ENCODE measurements around the gene NFIX. TPM values are rescaled to one million over a fixed set of nuclear protein-coding genes. Genes with fewer than 3 reads are reported as not detected.

The NFIX gene
- total and polyA plus RNA-seq, 2 experiments from 2014 or later, result 0.06 to 0.14 TPM

DNA sequence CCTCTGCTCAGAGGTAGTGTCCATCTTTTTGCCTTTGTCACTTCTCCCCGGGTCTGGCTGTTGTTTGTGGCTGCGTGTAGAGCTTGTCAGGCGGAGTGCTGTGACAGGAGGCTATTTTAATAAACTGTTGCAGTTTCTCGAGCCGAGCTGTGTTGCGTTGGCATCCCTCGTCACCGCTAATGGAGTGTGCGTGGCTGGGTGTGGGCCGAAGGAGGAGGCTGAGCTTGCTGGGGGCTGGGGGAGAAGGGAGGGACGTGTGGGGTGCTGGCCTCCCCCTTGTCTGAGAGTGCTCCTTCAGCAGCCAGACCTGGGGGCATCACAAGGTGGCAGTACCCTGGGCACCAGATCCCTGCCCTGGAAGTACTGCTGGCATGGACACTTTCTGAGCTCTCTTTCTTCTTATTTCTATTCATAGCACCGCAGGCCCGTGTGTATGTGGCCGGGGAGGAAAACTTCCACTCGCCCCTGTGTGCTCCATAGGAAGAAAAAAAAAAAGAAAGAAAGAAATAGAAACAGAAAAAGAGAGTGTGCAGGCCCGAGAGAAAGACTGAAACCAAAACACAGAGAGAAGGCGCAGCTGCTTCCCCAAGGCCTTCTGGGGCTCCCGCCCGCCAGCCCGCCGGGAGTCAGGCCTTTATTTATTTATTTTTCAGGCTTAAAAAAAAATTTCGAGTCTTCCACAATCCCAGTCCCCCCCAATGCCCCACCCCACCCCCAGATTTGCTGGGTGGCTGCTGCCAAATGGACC lies 27.0 kb downstream of the NFIX start:
- TF ChIP-seq JUNB (IDR thresholded peaks at IDR 0.05; ENCODE audit: unreplicated experiment), result no peak
- TF ChIP-seq EZH2 (IDR thresholded peaks at IDR 0.05; ENCODE audit: low read depth, unreplicated experiment), result peak; percentile 73
- TF ChIP-seq, protein P1, sequence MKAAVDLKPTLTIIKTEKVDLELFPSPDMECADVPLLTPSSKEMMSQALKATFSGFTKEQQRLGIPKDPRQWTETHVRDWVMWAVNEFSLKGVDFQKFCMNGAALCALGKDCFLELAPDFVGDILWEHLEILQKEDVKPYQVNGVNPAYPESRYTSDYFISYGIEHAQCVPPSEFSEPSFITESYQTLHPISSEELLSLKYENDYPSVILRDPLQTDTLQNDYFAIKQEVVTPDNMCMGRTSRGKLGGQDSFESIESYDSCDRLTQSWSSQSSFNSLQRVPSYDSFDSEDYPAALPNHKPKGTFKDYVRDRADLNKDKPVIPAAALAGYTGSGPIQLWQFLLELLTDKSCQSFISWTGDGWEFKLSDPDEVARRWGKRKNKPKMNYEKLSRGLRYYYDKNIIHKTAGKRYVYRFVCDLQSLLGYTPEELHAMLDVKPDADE (IDR thresholded peaks at IDR 0.05), result no peak
- H3K4me3 ChIP-seq, result peak overlapping the region; percentile 51
- no peak overlapping the region for H3K27ac ChIP-seq (ENCODE audit: low read depth)
- peaks cover 11% of the 10 kb centered on the region; the same call in 2 of the 3 replicates for H3K9me3 Mint-ChIP-seq
- peaks cover 79% of the 10 kb centered on the region for H3K4me1 Mint-ChIP-seq
- H3K36me3 ChIP-seq (ENCODE audit: insufficient read depth), result no peaks in the 10 kb centered on the region
- no peak overlapping the region for H3K27ac Mint-ChIP-seq
- H3K27me3 Mint-ChIP-seq (ENCODE audit: insufficient read depth, low read depth, poor library complexity), result peaks cover 100% of the 10 kb centered on the region
- no peaks in the 10 kb centered on the region for H3K79me2 ChIP-seq (replicated peaks; ENCODE audit: insufficient read depth)
- H3K4me2 ChIP-seq, result peak overlapping the region; percentile 82; the same call in 1 of the 2 replicates
- H3K9me2 ChIP-seq (ENCODE audit: insufficient read depth), result no peaks in the 10 kb centered on the region
- peaks cover 98% of the 10 kb centered on the region for H3K27me3 ChIP-seq (ENCODE audit: insufficient read depth)
- no peaks in the 10 kb centered on the region; the same call in 2 of the 3 replicates for H3K36me3 Mint-ChIP-seq (ENCODE audit: low read depth)
- no peak for DNase-seq (ENCODE audit: low spot score)
- H4K20me1 ChIP-seq (replicated peaks; ENCODE audit: insufficient read depth), result peaks cover 25% of the 10 kb centered on the region
- no peak for ATAC-seq
- peak overlapping the region; percentile 47; the same call in 2 of the 3 replicates for H3K4me3 Mint-ChIP-seq
- H3F3A ChIP-seq (replicated peaks; ENCODE audit: low read depth), result peaks cover 67% of the 10 kb centered on the region
- peaks cover 88% of the 10 kb centered on the region for H3K4me1 ChIP-seq (ENCODE audit: insufficient read depth)
- no peak overlapping the region for H2AFZ ChIP-seq

DNA sequence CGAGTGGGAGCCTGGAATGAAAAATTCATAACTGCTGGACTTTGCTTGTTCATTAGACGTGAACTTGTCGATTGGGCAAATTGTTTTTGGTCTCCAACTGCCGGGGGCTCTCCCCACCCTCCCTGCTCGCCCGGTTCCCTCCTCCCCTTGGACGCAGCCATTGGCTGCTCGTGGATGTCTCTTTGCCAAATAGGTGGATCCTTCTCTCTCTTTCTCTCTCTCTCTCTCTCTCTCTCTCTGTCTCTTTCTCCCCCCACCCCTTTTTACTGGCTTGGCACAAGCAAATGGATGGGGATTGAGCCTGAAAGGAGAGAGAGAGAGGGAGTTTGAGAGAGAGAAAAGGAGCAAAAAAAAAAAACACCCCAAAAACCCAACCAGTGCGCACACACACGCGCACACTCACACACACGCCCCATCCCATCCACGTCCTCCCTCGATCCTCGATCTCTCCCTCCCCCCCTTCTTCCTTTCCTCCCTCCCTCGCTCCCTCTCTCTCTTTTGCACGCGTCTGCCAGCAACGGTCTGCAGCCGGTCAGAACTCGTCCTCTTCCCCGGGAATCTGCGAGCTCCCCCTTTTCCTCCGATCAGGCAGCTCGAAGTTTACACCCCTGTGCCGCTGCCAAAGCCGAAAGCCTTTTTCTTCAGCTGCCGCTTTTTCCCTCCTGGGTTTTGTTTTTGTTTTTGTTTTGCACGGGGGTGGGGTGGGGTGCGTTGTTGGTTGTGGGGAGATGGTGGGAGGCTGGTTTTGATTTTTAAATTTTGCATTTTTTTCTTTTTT lies 27.8 kb downstream of the NFIX start:
- Histone ChIP-seq H3K4me2 (peak overlapping the region; percentile 82), H3K4me1 (ENCODE audit: insufficient read depth) (peaks cover 80% of the 10 kb centered on the region), H3K4me3 (peak overlapping the region; percentile 51), H3K79me2 (replicated peaks; ENCODE audit: insufficient read depth) (no peaks in the 10 kb centered on the region), H3K36me3 (ENCODE audit: insufficient read depth) (no peaks in the 10 kb centered on the region), H3K9me2 (ENCODE audit: insufficient read depth) (no peaks in the 10 kb centered on the region), H3K27ac (ENCODE audit: low read depth) (no peak overlapping the region), H2AFZ (0 out of 2 replicates have a peak overlapping the region, but pooled peaks have one; percentile 43), H3K27me3 (ENCODE audit: insufficient read depth) (peaks cover 98% of the 10 kb centered on the region), H4K20me1 (replicated peaks; ENCODE audit: insufficient read depth) (peaks cover 25% of the 10 kb centered on the region), H3F3A (replicated peaks; ENCODE audit: low read depth) (peaks cover 61% of the 10 kb centered on the region)
- Mint-ChIP-seq H3K36me3 (ENCODE audit: low read depth) (no peaks in the 10 kb centered on the region; the same call in 2 of the 3 replicates), H3K27me3 (ENCODE audit: insufficient read depth, low read depth, poor library complexity) (peaks cover 100% of the 10 kb centered on the region), H3K27ac (no peak overlapping the region), H3K9me3 (peaks cover 11% of the 10 kb centered on the region; the same call in 1 of the 3 replicates), H3K4me1 (peaks cover 71% of the 10 kb centered on the region), H3K4me3 (peak overlapping the region; percentile 51)
- no peak for TF ChIP-seq CREB1 (CRISPR knock-in tag; IDR thresholded peaks at IDR 0.05; ENCODE audit: low read depth)
- peak; percentile 87 for TF ChIP-seq EZH2 (IDR thresholded peaks at IDR 0.05; ENCODE audit: low read depth, unreplicated experiment)
- ATAC-seq (peak; percentile 10; the same call in 2 of the 3 replicates), DNase-seq (ENCODE audit: low spot score) (peak; percentile 77)

DNA sequence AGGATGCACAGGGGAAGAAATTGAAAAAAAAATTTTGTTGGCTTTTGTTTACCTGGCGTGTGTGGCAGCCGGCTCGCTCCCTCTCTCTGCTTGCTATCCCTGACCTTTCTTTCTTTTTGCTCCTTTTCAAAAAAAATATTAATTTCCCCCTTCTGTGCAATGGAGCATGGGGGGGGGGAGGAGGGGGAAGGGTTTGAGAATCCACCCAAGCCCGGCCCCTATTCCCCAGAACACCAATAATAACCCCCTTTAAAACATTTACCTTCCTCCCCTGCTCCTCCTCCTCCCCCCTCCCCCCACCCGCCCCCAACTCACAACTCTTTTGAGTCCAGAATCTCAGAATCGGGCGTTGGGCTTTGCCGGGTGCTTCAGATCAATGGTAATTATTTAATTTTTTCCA lies 28.4 kb downstream of the NFIX start:
- Histone ChIP-seq H2AFZ (no peak overlapping the region), H3K4me1 (ENCODE audit: insufficient read depth) (peaks cover 74% of the 10 kb centered on the region), H3K9me2 (ENCODE audit: insufficient read depth) (no peaks in the 10 kb centered on the region), H4K20me1 (replicated peaks; ENCODE audit: insufficient read depth) (peaks cover 22% of the 10 kb centered on the region), H3K27me3 (ENCODE audit: insufficient read depth) (peaks cover 98% of the 10 kb centered on the region), H3K4me3 (peak overlapping the region; percentile 51), H3K36me3 (ENCODE audit: insufficient read depth) (no peaks in the 10 kb centered on the region), H3K79me2 (replicated peaks; ENCODE audit: insufficient read depth) (no peaks in the 10 kb centered on the region), H3K27ac (ENCODE audit: low read depth) (no peak overlapping the region), H3K4me2 (peak overlapping the region; percentile 82), H3F3A (replicated peaks; ENCODE audit: low read depth) (peaks cover 58% of the 10 kb centered on the region)
- H3K9me3 Mint-ChIP-seq, result peaks cover 11% of the 10 kb centered on the region; the same call in 1 of the 3 replicates
- ATAC-seq (no peak), DNase-seq (ENCODE audit: low spot score) (no peak)
- H3K27me3 Mint-ChIP-seq (ENCODE audit: insufficient read depth, low read depth, poor library complexity), result peaks cover 100% of the 10 kb centered on the region
- H3K4me3 Mint-ChIP-seq, result peak overlapping the region; percentile 51; the same call in 1 of the 3 replicates
- no peaks in the 10 kb centered on the region; the same call in 2 of the 3 replicates for H3K36me3 Mint-ChIP-seq (ENCODE audit: low read depth)
- H3K4me1 Mint-ChIP-seq, result peaks cover 67% of the 10 kb centered on the region
- no peak overlapping the region for H3K27ac Mint-ChIP-seq
- TF ChIP-seq EZH2phosphoT487 (IDR thresholded peaks at IDR 0.05; ENCODE audit: unreplicated experiment) (no peak), ZNF114 (CRISPR knock-in tag; IDR thresholded peaks at IDR 0.05) (no peak), NANOG (IDR thresholded peaks at IDR 0.05; ENCODE audit: borderline replicate concordance) (no peak), POLR2AphosphoS5 (IDR thresholded peaks at IDR 0.05; ENCODE audit: low read depth) (no peak), JUNB (IDR thresholded peaks at IDR 0.05; ENCODE audit: unreplicated experiment) (no peak), EZH2 (IDR thresholded peaks at IDR 0.05; ENCODE audit: low read depth, unreplicated experiment) (no peak)
- TF ChIP-seq, protein P1 (IDR thresholded peaks at IDR 0.05), result no peak

All from GM23338 (cell line).